Keratinocyte (primary cell): ENCODE results near the gene STK40. TPM values are rescaled to one million over a fixed set of nuclear protein-coding genes. Genes with fewer than 3 reads are reported as not detected.

Source experiments
- DNase-seq: peaks from one replicate; pipeline ENCODE4 v3.0.0-alpha.2; 2011; ENCODE audit warnings: low read depth, missing footprints, low spot score
- FAIRE-seq: peaks from 2 replicates; lab custom pipeline; 2011; peaks lifted over from hg19 to GRCh38; lab: Jason Lieb, UNC
- H2AFZ ChIP-seq: 2 replicates; pipeline ENCODE4 v1.6.0; 2012; ENCODE audit warnings: low read length, control low read depth, inconsistent platforms; ENCODE audit not compliant: control insufficient read depth
- H3K27ac ChIP-seq: 2 replicates; pipeline ENCODE4 v1.5.1; 2011; ENCODE audit warnings: low read length; ENCODE audit not compliant: control insufficient read depth, insufficient read depth
- H3K27me3 ChIP-seq: 3 replicates; pipeline ENCODE4 v1.6.0; 2011; ENCODE audit warnings: low read length; ENCODE audit not compliant: control insufficient read depth, insufficient read depth; ENCODE audit errors: extremely low read depth
- H3K36me3 ChIP-seq, 2 experiments: 2 replicates in 1 of 2; 3 replicates in 1 of 2; pipeline ENCODE4 v1.5.1; 2011; ENCODE audit warnings: low read length in 2 of 2, mild to moderate bottlenecking in 1 of 2; ENCODE audit not compliant: control insufficient read depth in 2 of 2, insufficient read depth in 2 of 2; ENCODE audit errors: extremely low read depth in 1 of 2
- H3K4me1 ChIP-seq: 3 replicates; pipeline ENCODE4 v1.5.1; 2011; ENCODE audit warnings: low read length; ENCODE audit not compliant: control insufficient read depth, insufficient read depth; ENCODE audit errors: extremely low read depth
- H3K4me2 ChIP-seq: 3 replicates; pipeline ENCODE4 v1.6.0; 2011; ENCODE audit warnings: low read depth, low read length; ENCODE audit not compliant: control insufficient read depth, insufficient read depth; ENCODE audit errors: extremely low read depth
- H3K4me3 ChIP-seq, 3 experiments: fragments of 200-600 bp in 1 of 3; sonication (generic) in 1 of 3; 2 replicates in 2 of 3; 3 replicates in 1 of 3; pipeline ENCODE4 v1.5.1; 2011 to 2016; ENCODE audit warnings: low read length in 3 of 3, mild to moderate bottlenecking in 3 of 3, control low read depth in 2 of 3, inconsistent platforms in 1 of 3, low read depth in 1 of 3, mixed read lengths in 1 of 3, mixed run types in 1 of 3, moderate library complexity in 1 of 3; ENCODE audit not compliant: control insufficient read depth in 2 of 3, insufficient read depth in 2 of 3; ENCODE audit errors: extremely low read depth in 1 of 3
- H3K79me2 ChIP-seq: 2 replicates; pipeline ENCODE4 v1.6.0; 2012; ENCODE audit warnings: low read length; ENCODE audit not compliant: control insufficient read depth, insufficient read depth
- H3K9ac ChIP-seq: 3 replicates; pipeline ENCODE4 v1.6.0; 2011; ENCODE audit warnings: low read length; ENCODE audit not compliant: control insufficient read depth, insufficient read depth; ENCODE audit errors: extremely low read depth
- H3K9me1 ChIP-seq: 3 replicates; pipeline ENCODE4 v1.6.0; 2011; ENCODE audit warnings: low read length; ENCODE audit not compliant: control insufficient read depth, insufficient read depth; ENCODE audit errors: extremely low read depth
- H3K9me3 ChIP-seq: 2 replicates; pipeline ENCODE4 v1.5.1; 2012; ENCODE audit warnings: low read depth, low read length; ENCODE audit not compliant: control insufficient read depth
- H4K20me1 ChIP-seq: 3 replicates; pipeline ENCODE4 v1.6.0; 2011; ENCODE audit warnings: low read length; ENCODE audit not compliant: control insufficient read depth, insufficient read depth; ENCODE audit errors: extremely low read depth
- EZH2 ChIP-seq: IDR thresholded peaks from one replicate; pipeline ENCODE4 v1.6.1; 2012; ENCODE audit warnings: inconsistent platforms, mild to moderate bottlenecking, low read length, moderate library complexity
- dilution Hi-C: fragments of 300-500 bp; cut with MboI; formaldehyde crosslinking; loops from one replicate; pipeline ENCODE4 v1.7.0; 2020; ENCODE audit warnings: low sequenced_read_pairs; ENCODE audit not compliant: extremely low pct_ligation_motif_present
- polyA plus RNA-seq, 5 experiments: library from polyadenylated mRNA; depleted of rRNA in 3 of 5; stranded (reverse) in 3 of 5; stranded (forward) in 1 of 5; unstranded in 1 of 5; fragments of >200 nt; gene quantifications; 1 replicate in 1 of 5; 2 replicates in 3 of 5; 3 replicates in 1 of 5; pipeline versions ENCODE4 v1.2.1 to v1.2.3, GENCODE V29; 2011 to 2012; ENCODE audit warnings: missing spikeins in 2 of 5, low read depth in 1 of 5, low replicate concordance in 1 of 5
- TF ChIP-seq, protein P1 (sequence below), 3 experiments: IDR thresholded peaks in 1 of 3; conservative IDR thresholded peaks in 1 of 3; optimal IDR thresholded peaks in 1 of 3; 2 replicates in 2 of 3; 3 replicates in 1 of 3; pipeline versions ENCODE3 to v1.5.1; 2011; ENCODE audit warnings: low read length in 3 of 3, mild to moderate bottlenecking in 3 of 3, moderate library complexity in 2 of 3, control low read depth in 1 of 3, inconsistent platforms in 1 of 3; ENCODE audit not compliant: insufficient read depth in 2 of 3; ENCODE audit errors: extremely low read depth in 1 of 3

STK40 gene
- polyA plus RNA-seq, 1 donor (not counting 4 experiments of a cell fraction or from before 2014, with no cell fraction given): 10.4 TPM

DNA sequence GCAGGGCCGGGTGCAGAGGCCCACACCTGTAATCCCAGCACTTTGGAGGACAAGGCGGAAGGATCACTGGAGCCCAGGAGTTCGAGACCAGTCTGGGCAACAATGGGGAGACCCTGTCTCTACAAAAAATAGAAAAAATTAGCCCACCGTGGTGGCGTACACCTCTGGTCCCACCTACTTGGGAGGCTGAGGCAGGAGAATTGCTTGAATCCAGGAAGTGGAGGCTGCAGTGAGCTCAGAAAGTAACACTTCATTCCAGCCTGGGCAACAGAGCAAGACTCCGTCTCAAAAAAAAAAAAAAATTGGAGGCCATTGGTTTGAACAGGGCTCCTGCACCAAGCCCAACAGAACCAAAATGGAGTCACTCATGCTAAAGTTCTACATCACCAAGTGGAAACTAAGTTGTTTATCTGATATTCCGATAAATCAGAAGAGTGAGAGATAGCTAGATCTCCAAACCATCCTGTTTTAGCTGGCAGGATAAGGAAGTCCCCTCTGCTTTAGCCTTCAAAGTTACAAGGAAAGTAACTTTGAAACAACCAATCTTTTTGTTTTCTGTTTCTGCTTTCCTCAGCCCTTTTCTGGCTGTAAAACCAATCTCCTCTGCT, 12.8 kb upstream of the STK40 start:
- H3K9ac ChIP-seq: peak overlapping the region; percentile 96
- TF ChIP-seq, protein P1, sequence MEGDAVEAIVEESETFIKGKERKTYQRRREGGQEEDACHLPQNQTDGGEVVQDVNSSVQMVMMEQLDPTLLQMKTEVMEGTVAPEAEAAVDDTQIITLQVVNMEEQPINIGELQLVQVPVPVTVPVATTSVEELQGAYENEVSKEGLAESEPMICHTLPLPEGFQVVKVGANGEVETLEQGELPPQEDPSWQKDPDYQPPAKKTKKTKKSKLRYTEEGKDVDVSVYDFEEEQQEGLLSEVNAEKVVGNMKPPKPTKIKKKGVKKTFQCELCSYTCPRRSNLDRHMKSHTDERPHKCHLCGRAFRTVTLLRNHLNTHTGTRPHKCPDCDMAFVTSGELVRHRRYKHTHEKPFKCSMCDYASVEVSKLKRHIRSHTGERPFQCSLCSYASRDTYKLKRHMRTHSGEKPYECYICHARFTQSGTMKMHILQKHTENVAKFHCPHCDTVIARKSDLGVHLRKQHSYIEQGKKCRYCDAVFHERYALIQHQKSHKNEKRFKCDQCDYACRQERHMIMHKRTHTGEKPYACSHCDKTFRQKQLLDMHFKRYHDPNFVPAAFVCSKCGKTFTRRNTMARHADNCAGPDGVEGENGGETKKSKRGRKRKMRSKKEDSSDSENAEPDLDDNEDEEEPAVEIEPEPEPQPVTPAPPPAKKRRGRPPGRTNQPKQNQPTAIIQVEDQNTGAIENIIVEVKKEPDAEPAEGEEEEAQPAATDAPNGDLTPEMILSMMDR (optimal IDR thresholded peaks at IDR 0.05 in 1 of 3, IDR thresholded peaks at IDR 0.05 in 1 of 3, conservative IDR thresholded peaks at IDR 0.05 in 1 of 3; ENCODE audit: extremely low read depth in 1 of 3, insufficient read depth in 2 of 3, low read length in 3 of 3): no peak
- no peak for TF ChIP-seq EZH2
- H3K27ac ChIP-seq: peak overlapping the region; percentile 93
- DNase-seq (no peak), FAIRE-seq (peak; percentile 20)
- no peaks in the 10 kb centered on the region for H3K9me3 ChIP-seq
- no peak overlapping the region for H2AFZ ChIP-seq
- H3K9me1 ChIP-seq: no peaks in the 10 kb centered on the region
- H3K27me3 ChIP-seq: no peaks in the 10 kb centered on the region
- peak overlapping the region; percentile 77 for H3K4me2 ChIP-seq
- H3K79me2 ChIP-seq: peaks cover 17% of the 10 kb centered on the region
- dilution Hi-C loops: no loop called here
- H3K4me1 ChIP-seq: peaks cover 12% of the 10 kb centered on the region
- peaks cover 0 to 5% of the 10 kb centered on the region in 2 experiments for H3K36me3 ChIP-seq
- H4K20me1 ChIP-seq: no peaks in the 10 kb centered on the region
- H3K4me3 ChIP-seq: no peak overlapping the region

DNA sequence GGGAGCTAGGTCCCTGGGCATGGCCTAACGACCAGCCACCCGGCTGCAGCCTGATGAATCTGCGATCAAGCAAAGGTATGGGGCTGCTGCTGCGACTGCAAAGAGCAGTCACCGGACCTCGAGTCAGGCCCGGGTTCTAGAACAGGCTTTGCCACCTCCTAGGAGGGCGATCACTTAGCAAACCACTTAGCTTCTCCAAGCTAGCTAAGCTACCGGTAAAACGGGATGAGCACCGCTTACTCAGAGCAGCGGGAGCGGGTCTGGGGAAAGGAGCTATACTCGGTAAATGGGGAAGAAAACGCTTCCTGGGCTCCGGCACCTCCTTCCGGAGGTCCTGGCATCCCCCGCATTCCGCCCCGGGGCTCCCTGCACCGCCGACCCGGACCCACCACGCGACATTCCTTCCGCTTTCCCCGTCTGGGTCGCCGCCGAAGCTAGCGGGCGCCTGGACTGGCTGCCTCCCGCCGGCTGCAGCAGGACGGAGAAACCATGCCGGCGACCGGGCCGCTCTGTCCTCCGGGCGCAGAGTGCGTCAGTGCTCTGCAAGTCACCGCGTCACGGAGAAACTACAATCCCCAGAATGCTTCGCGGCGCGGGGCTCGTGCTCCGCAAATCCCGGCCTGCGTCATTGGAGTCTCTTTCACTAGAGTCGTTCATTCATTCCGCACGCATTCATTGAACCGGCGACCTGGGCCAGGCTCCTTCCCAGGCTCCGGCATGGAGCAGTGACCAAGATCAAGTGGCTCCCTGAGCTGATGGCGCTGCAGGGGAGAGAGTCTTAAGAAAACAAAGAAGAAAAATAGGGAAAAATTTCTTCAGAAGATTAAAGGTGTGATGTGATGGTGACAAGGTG, 11.9 kb upstream of the STK40 start, which contains the start of gene LSM10:
TSS of gene LSM10 (minus strand) at position 531 of the 853 bp plus-strand sequence. CDS start 3,779 bp downstream, outside the sequence.
- H3K27me3 ChIP-seq: no peaks in the 10 kb centered on the region
- H3K9ac ChIP-seq: peak within 1 kb of the TSS; percentile 96
- TF ChIP-seq, protein P1 (optimal IDR thresholded peaks at IDR 0.05 in 1 of 3, IDR thresholded peaks at IDR 0.05 in 1 of 3, conservative IDR thresholded peaks at IDR 0.05 in 1 of 3; ENCODE audit: extremely low read depth in 1 of 3, insufficient read depth in 2 of 3, low read length in 3 of 3): no peak
- no peak for TF ChIP-seq EZH2
- no peaks in the 10 kb centered on the region for H3K9me3 ChIP-seq
- H3K9me1 ChIP-seq: no peaks in the 10 kb centered on the region
- FAIRE-seq: peak; percentile 84
- peaks cover 17% of the 10 kb centered on the region for H3K79me2 ChIP-seq
- H4K20me1 ChIP-seq: no peaks in the 10 kb centered on the region
- H3K4me2 ChIP-seq: peak within 1 kb of the TSS; percentile 77
- peak within 1 kb of the TSS; percentile 94 for H2AFZ ChIP-seq
- peak within 1 kb of the TSS; percentile 93 for H3K27ac ChIP-seq
- dilution Hi-C loops: no loop called here
- peaks cover 0 to 8% of the 10 kb centered on the region in 2 experiments for H3K36me3 ChIP-seq
- DNase-seq: no peak
- H3K4me1 ChIP-seq: peaks cover 12% of the 10 kb centered on the region
- peak within 1 kb of the TSS; percentile 87 to 97 (median 94) for H3K4me3 ChIP-seq
